Activated CD8-positive, alpha-beta T cell treated with anti-CD3 and anti-CD28 coated beads for 36 hours (primary cell): ENCODE results near the gene AIFM3. TPM values are rescaled to one million over a fixed set of nuclear protein-coding genes. Genes with fewer than 3 reads are reported as not detected.

Source experiments
- ATAC-seq: fragments of 200-7000 bp; cut with Tn5 transposase; one replicate; pipeline ENCODE4 v1.10.0; 2021; ENCODE audit warnings: mild to moderate bottlenecking, moderate library complexity
- CTCF ChIA-PET: fragments of 350-600 bp; sonication (Branson Sonifier 250); formaldehyde crosslinking; loops from one replicate; lab custom pipeline; 2021; ENCODE audit warnings: antibody characterized with exemption; lab: Charles Lee
- POLR2A ChIA-PET: fragments of 350-600 bp; sonication (Branson Sonifier 250); formaldehyde crosslinking; loops from one replicate; lab custom pipeline; 2021; ENCODE audit warnings: antibody characterized with exemption; lab: Charles Lee
- DNase-seq: peaks from one replicate; pipeline ENCODE4 v3.0.0-alpha.2; 2020
- H3K27ac Mint-ChIP-seq: one replicate; pipeline ENCODE4 v1.8.0; 2021; ENCODE audit warnings: mild to moderate bottlenecking, mixed read lengths
- H3K27me3 Mint-ChIP-seq: one replicate; pipeline ENCODE4 v1.8.0; 2021; ENCODE audit warnings: mixed read lengths
- H3K36me3 Mint-ChIP-seq: one replicate; pipeline ENCODE4 v1.8.0; 2021; ENCODE audit warnings: low read depth, mixed read lengths
- H3K4me1 Mint-ChIP-seq: one replicate; pipeline ENCODE4 v1.8.0; 2021; ENCODE audit warnings: low read depth, mixed read lengths
- H3K4me3 Mint-ChIP-seq: one replicate; pipeline ENCODE4 v1.8.0; 2021; ENCODE audit warnings: mild to moderate bottlenecking, moderate library complexity, mixed read lengths
- H3K9me3 Mint-ChIP-seq: one replicate; pipeline ENCODE4 v1.8.0; 2021; ENCODE audit warnings: mixed read lengths
- intact Hi-C: fragments of 100-400 bp; cut with micrococcal nuclease; formaldehyde crosslinking; loops from one replicate; pipeline ENCODE4 v1.10.0; 2022
- total RNA-seq, 2 experiments: library from RNA; stranded (reverse); gene quantifications; one replicate each; pipeline ENCODE4 v1.2.3, GENCODE V29; 2021
- TF ChIP-seq, protein P1 (sequence below): fragments of 200-600 bp; IDR thresholded peaks from one replicate; pipeline ENCODE4 v1.8.0; 2022; ENCODE audit warnings: antibody characterized with exemption, mild to moderate bottlenecking

AIFM3 gene
- total RNA-seq, 2 experiments from 2014 or later: 0.25 to 0.40 TPM

DNA sequence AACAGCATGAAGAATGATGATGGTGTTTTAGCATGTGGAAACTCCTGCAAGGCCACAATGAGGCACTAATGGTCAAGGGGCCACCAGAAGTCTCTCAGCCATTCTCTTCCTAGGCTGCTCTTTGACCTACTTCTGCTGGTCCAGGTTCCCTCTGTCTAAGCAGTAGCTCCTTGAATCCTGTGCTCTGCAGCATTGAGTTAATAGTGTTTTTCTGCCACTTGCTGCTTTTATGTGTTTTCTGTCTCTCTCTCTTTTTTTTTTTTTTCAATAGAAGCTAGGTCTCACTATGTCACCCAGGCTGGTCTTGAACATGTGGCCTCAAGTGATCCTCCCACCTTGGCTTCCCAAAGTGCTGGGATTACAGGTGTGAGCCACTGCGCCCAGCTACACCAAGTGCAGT is 20.1 kb upstream of the AIFM3 start:
- Mint-ChIP-seq H3K27me3 (no peaks in the 10 kb centered on the region), H3K9me3 (no peaks in the 10 kb centered on the region), H3K27ac (no peak overlapping the region), H3K4me3 (no peak overlapping the region), H3K4me1 (peaks cover 54% of the 10 kb centered on the region), H3K36me3 (peaks cover 36% of the 10 kb centered on the region)
- ChIA-PET CTCF (no interaction called here), POLR2A (no interaction called here)
- no peak for DNase-seq
- TF ChIP-seq, protein P1, sequence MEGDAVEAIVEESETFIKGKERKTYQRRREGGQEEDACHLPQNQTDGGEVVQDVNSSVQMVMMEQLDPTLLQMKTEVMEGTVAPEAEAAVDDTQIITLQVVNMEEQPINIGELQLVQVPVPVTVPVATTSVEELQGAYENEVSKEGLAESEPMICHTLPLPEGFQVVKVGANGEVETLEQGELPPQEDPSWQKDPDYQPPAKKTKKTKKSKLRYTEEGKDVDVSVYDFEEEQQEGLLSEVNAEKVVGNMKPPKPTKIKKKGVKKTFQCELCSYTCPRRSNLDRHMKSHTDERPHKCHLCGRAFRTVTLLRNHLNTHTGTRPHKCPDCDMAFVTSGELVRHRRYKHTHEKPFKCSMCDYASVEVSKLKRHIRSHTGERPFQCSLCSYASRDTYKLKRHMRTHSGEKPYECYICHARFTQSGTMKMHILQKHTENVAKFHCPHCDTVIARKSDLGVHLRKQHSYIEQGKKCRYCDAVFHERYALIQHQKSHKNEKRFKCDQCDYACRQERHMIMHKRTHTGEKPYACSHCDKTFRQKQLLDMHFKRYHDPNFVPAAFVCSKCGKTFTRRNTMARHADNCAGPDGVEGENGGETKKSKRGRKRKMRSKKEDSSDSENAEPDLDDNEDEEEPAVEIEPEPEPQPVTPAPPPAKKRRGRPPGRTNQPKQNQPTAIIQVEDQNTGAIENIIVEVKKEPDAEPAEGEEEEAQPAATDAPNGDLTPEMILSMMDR: no peak
- intact Hi-C loops: no loop called here
- ATAC-seq: no peak

DNA sequence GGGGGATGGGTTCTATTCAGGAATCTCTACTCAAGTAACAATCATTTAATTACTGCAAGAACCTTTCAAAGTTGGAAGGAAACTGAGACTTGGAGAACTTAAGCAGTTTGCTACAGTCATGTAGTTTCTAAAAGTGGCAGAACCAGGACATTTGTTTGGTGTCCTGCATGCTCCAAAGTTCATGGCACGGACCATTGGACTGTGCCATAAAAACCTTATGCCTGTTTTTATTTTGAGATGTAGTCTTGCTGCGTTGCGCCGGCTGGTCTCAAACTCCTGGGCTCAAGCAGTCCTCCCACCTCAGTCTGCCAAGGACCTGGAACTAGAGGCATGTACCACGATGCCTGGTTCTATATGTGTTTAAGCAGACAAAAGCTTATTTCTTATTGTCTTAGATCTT is 18.6 kb upstream of the AIFM3 start:
- intact Hi-C loops: no loop called here
- no peaks in the 10 kb centered on the region for H3K27me3 Mint-ChIP-seq
- no peak overlapping the region for H3K27ac Mint-ChIP-seq
- POLR2A ChIA-PET: no interaction called here
- H3K9me3 Mint-ChIP-seq: no peaks in the 10 kb centered on the region
- ATAC-seq (no peak), DNase-seq (no peak)
- H3K4me1 Mint-ChIP-seq: peaks cover 40% of the 10 kb centered on the region
- TF ChIP-seq, protein P1: no peak
- CTCF ChIA-PET: no interaction called here
- no peak overlapping the region for H3K4me3 Mint-ChIP-seq
- H3K36me3 Mint-ChIP-seq: peaks cover 24% of the 10 kb centered on the region

DNA sequence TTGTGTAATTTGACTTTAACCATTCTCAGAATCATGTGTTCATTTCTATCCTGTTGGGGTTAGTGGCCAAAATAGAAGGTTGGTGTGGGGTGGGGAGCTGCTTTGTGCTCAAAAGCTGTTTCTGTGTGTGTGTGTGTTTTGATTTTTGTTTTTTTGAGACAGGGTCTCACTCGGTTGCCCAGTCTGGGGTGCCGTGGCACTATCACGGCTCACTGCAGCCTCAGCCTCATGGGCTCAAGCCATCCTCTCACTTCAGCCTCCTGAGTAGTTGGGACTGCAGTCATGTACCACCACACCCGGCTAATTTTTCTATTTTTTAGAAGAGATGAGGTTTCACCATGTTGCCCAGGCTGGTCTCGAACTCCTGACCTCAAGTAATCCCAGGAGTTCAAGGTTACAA is 18.1 kb upstream of the AIFM3 start:
- ATAC-seq (no peak), DNase-seq (no peak)
- Mint-ChIP-seq H3K9me3 (no peaks in the 10 kb centered on the region), H3K4me3 (no peak overlapping the region), H3K27ac (no peak overlapping the region), H3K27me3 (no peaks in the 10 kb centered on the region), H3K4me1 (peaks cover 36% of the 10 kb centered on the region), H3K36me3 (peaks cover 25% of the 10 kb centered on the region)
- intact Hi-C loops: no loop called here
- TF ChIP-seq, protein P1: no peak
- CTCF ChIA-PET: no interaction called here
- POLR2A ChIA-PET: no interaction called here

DNA sequence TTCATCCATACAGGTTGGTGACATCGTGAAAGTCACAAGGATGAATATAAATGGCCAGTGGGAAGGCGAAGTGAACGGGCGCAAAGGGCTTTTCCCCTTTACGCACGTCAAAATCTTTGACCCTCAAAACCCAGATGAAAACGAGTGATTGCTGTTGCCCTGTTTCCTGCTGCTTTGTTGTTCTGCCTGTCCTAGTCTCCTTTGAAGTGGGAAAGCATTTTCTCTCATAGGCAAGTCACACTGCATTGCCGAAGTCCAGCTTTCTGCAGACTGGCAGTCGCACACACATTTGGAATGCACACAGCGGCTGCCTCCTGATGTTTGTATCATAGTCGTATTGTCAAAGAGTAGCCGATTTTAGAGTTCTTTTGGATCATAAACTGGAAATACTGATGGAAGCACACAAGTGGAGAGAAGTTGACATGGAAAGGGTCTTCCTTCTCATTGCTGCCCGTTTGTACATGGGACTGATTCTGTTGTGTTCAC is 17.3 kb upstream of the AIFM3 start:
- peaks cover 28% of the 10 kb centered on the region for H3K36me3 Mint-ChIP-seq
- ChIA-PET POLR2A (interaction anchor here (1.3 kb wide), 1 partner anchor 12 kb away, joined by 3 read pairs; no protein-coding TSS in a partner anchor), CTCF (interaction anchor here (1.5 kb wide), 1 partner anchor 33 kb away, joined by 3 read pairs; the partner anchor contains the start of gene CRKL)
- no peaks in the 10 kb centered on the region for H3K9me3 Mint-ChIP-seq
- TF ChIP-seq, protein P1: no peak
- H3K4me3 Mint-ChIP-seq: no peak overlapping the region
- intact Hi-C loops: no loop called here
- DNase-seq (no peak), ATAC-seq (no peak)
- no peaks in the 10 kb centered on the region for H3K27me3 Mint-ChIP-seq
- H3K4me1 Mint-ChIP-seq: peaks cover 35% of the 10 kb centered on the region
- no peak overlapping the region for H3K27ac Mint-ChIP-seq

DNA sequence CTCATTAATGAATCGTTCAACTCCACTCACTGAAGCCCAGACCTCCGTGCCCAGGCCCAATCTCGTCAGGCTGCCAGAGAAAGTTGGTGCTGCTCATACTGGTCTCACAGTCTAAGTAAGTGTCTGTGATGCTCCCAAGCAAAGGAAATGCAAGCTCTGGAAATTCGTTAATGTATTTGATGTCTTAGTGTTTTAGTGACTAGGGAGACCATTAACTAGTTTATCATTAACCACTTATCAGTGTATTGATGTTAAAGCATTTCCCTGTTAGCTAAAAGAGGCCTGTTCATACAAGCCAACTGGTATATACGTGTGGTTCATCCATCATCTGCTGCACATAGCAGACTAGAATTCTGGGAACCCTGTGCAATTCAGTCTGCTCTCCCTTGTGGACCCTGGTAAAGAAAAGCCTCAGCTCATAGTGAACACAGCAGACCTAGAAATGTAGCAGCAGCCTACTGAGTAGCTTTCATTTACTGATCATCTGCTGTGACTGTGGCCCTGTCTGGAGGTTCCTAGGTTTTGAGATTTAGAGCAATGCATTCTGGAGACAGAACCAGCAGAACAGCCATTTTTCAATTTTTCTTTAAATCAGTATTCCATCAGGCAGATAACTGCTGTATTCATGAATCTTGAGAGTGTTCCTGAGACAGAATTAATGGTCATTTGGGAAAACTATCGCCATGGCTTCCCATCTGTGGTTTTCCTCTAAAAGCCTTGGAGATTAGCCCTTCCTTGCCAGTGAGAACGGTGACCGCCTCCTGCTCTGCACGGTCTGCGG is 15.7 kb upstream of the AIFM3 start:
- peaks cover 24% of the 10 kb centered on the region for H3K36me3 Mint-ChIP-seq
- POLR2A ChIA-PET: interaction anchor here (1.3 kb wide), 1 partner anchor 14 kb away, joined by 3 read pairs; no protein-coding TSS in a partner anchor
- H3K27ac Mint-ChIP-seq: no peak overlapping the region
- DNase-seq: no peak
- intact Hi-C loops: no loop called here
- H3K27me3 Mint-ChIP-seq: peaks cover 1% of the 10 kb centered on the region
- TF ChIP-seq, protein P1: no peak
- ATAC-seq: no peak
- no peak overlapping the region for H3K4me3 Mint-ChIP-seq
- H3K9me3 Mint-ChIP-seq: no peaks in the 10 kb centered on the region
- H3K4me1 Mint-ChIP-seq: peaks cover 23% of the 10 kb centered on the region
- CTCF ChIA-PET: interaction anchor here (0.7 to 1.5 kb wide), 5 partner anchors 9 to 65 kb away, joined by 3 to 4 read pairs (median 3); partner anchors contain the start of genes CRKL and LZTR1
